Trophoblast cell (in vitro differentiated cells and primary cell): Measurements from ENCODE around the gene PIGU.

ENCODE experiments used
- DNase-seq, 2 donors: peaks; one replicate each; pipeline ENCODE4 v3.0.0-alpha.2; 2016
- H2AFZ ChIP-seq: 2 replicates; pipeline ENCODE4 v1.6.1; 2013; ENCODE audit warnings: low read length, moderate library complexity, mild to moderate bottlenecking; ENCODE audit not compliant: insufficient read depth, poor library complexity
- H2AK5ac ChIP-seq: 2 replicates; pipeline ENCODE4 v1.6.1; 2013; ENCODE audit warnings: mild to moderate bottlenecking, low read length
- H2BK120ac ChIP-seq: 2 replicates; pipeline ENCODE4 v1.6.1; 2013; ENCODE audit warnings: low read length, mild to moderate bottlenecking, moderate library complexity; ENCODE audit not compliant: insufficient read depth, poor library complexity
- H2BK12ac ChIP-seq: 2 replicates; pipeline ENCODE4 v1.6.1; 2013; ENCODE audit warnings: mild to moderate bottlenecking, low read length, moderate library complexity
- H2BK5ac ChIP-seq: 2 replicates; pipeline ENCODE4 v1.6.1; 2013; ENCODE audit warnings: low read length, low read depth, moderate library complexity, mild to moderate bottlenecking; ENCODE audit not compliant: poor library complexity
- H3K14ac ChIP-seq: 2 replicates; pipeline ENCODE4 v1.6.1; 2013; ENCODE audit warnings: mild to moderate bottlenecking, low read length
- H3K18ac ChIP-seq: 2 replicates; pipeline ENCODE4 v1.6.1; 2013; ENCODE audit warnings: mild to moderate bottlenecking, low read length
- H3K23ac ChIP-seq: 2 replicates; pipeline ENCODE4 v1.6.1; 2013; ENCODE audit warnings: low read length
- H3K27ac ChIP-seq: 2 replicates; pipeline ENCODE4 v1.5.1; 2013; ENCODE audit warnings: low read depth, mild to moderate bottlenecking, inconsistent platforms, low read length, moderate library complexity
- H3K27me3 ChIP-seq: 2 replicates; pipeline ENCODE4 v1.6.1; 2013; ENCODE audit warnings: inconsistent platforms, mild to moderate bottlenecking, low read length, moderate library complexity; ENCODE audit not compliant: insufficient read depth
- H3K36me3 ChIP-seq, 2 experiments: 1 replicate in 1 of 2; 2 replicates in 1 of 2; pipeline ENCODE4 v1.6.1; 2013; ENCODE audit warnings: low read length in 2 of 2, mild to moderate bottlenecking in 2 of 2, moderate library complexity in 1 of 2; ENCODE audit not compliant: insufficient read depth in 2 of 2, control insufficient read depth in 1 of 2
- H3K4ac ChIP-seq: 2 replicates; pipeline ENCODE4 v1.6.1; 2013; ENCODE audit warnings: low read depth, mild to moderate bottlenecking, low read length, moderate library complexity
- H3K4me1 ChIP-seq, 2 experiments: 1 replicate in 1 of 2; 2 replicates in 1 of 2; pipeline ENCODE4 v1.6.1; 2013; ENCODE audit warnings: low read length in 2 of 2, mild to moderate bottlenecking in 2 of 2, moderate library complexity in 1 of 2; ENCODE audit not compliant: insufficient read depth in 2 of 2, control insufficient read depth in 1 of 2
- H3K4me2 ChIP-seq: 2 replicates; pipeline ENCODE4 v1.6.1; 2013; ENCODE audit warnings: inconsistent platforms, mild to moderate bottlenecking, low read length, moderate library complexity
- H3K4me3 ChIP-seq: 2 replicates; pipeline ENCODE4 v1.5.1; 2013; ENCODE audit warnings: mild to moderate bottlenecking, low read depth, low read length, inconsistent platforms
- H3K79me1 ChIP-seq: one replicate; pipeline ENCODE4 v1.6.1; 2013; ENCODE audit warnings: low read length
- H3K79me2 ChIP-seq: 2 replicates; pipeline ENCODE4 v1.6.1; 2013; ENCODE audit warnings: low read length, mild to moderate bottlenecking; ENCODE audit not compliant: control insufficient read depth, insufficient read depth, poor library complexity
- H3K9ac ChIP-seq: 2 replicates; pipeline ENCODE4 v1.6.1; 2013; ENCODE audit warnings: mild to moderate bottlenecking, low read length
- H3K9me3 ChIP-seq: 2 replicates; pipeline ENCODE4 v1.6.1; 2013; ENCODE audit warnings: low read depth, mild to moderate bottlenecking, control low read depth, inconsistent platforms, low read length; ENCODE audit not compliant: insufficient read depth
- H4K12ac ChIP-seq: 2 replicates; pipeline ENCODE4 v1.6.1; 2013; ENCODE audit warnings: low read depth, mild to moderate bottlenecking, low read length, moderate library complexity
- H4K8ac ChIP-seq: 2 replicates; pipeline ENCODE4 v1.6.1; 2013; ENCODE audit warnings: low read depth, mild to moderate bottlenecking, low read length, moderate library complexity
- H4K91ac ChIP-seq: one replicate; pipeline ENCODE4 v1.6.1; 2013; ENCODE audit warnings: low read depth, mild to moderate bottlenecking, low read length, moderate library complexity
- WGBS: extraction: QIAGEN DNeasy Blood & Tissue Kit; methylation state at CpG from one replicate; pipeline ENCODE4 v1.1.7; 2013; ENCODE audit warnings: missing lambda C conversion rate; ENCODE audit not compliant: insufficient read length, insufficient coverage; ENCODE audit errors: extremely low coverage; 5-methylcytosine and 5-hydroxymethylcytosine counted together

PIGU gene

GRCh38 chr20:34701405-34702085, 24.7 kb upstream of the PIGU start:
- no peak overlapping the region for H3K4ac ChIP-seq
- H3K4me2 ChIP-seq: no peak overlapping the region
- H2AK5ac ChIP-seq: no peak overlapping the region
- H3K18ac ChIP-seq: no peak overlapping the region
- no peak overlapping the region for H4K91ac ChIP-seq
- H2BK120ac ChIP-seq: no peak overlapping the region
- WGBS: no CpG with 5 or more reads among the region's 6 CpGs
- no peak for DNase-seq
- no peak overlapping the region for H3K27ac ChIP-seq
- no peak overlapping the region for H3K23ac ChIP-seq
- H3K36me3 ChIP-seq: no peaks in the 10 kb centered on the region
- H2AFZ ChIP-seq: no peak overlapping the region
- no peak overlapping the region for H2BK5ac ChIP-seq
- no peak overlapping the region for H3K14ac ChIP-seq
- H3K79me1 ChIP-seq: peaks cover 8% of the 10 kb centered on the region
- no peak overlapping the region for H4K12ac ChIP-seq
- peaks cover 13 to 17% of the 10 kb centered on the region in 2 experiments for H3K4me1 ChIP-seq
- no peak overlapping the region for H2BK12ac ChIP-seq
- no peak overlapping the region for H3K4me3 ChIP-seq
- H3K9me3 ChIP-seq: no peaks in the 10 kb centered on the region
- peaks cover 3% of the 10 kb centered on the region for H3K27me3 ChIP-seq
- peaks cover 5% of the 10 kb centered on the region for H3K79me2 ChIP-seq
- no peak overlapping the region for H3K9ac ChIP-seq
- no peak overlapping the region for H4K8ac ChIP-seq

GRCh38 chr20:34693414-34693813, 16.5 kb upstream of the PIGU start:
- Histone ChIP-seq H3K9ac (no peak overlapping the region), H4K12ac (no peak overlapping the region), H3K18ac (no peak overlapping the region), H3K14ac (no peak overlapping the region), H3K27ac (no peak overlapping the region), H3K27me3 (no peaks in the 10 kb centered on the region), H2BK5ac (no peak overlapping the region), H3K36me3 (no peaks in the 10 kb centered on the region), H3K79me2 (no peaks in the 10 kb centered on the region), H4K8ac (no peak overlapping the region), H2BK120ac (no peak overlapping the region), H3K4me2 (no peak overlapping the region), H2AFZ (no peak overlapping the region), H3K79me1 (no peaks in the 10 kb centered on the region), H3K23ac (no peak overlapping the region), H3K4me3 (no peak overlapping the region), H4K91ac (no peak overlapping the region), H2AK5ac (no peak overlapping the region), H3K4me1 (no peaks in the 10 kb centered on the region), H3K9me3 (no peaks in the 10 kb centered on the region), H3K4ac (no peak overlapping the region), H2BK12ac (no peak overlapping the region)
- WGBS: no CpG with 5 or more reads among the region's 4 CpGs
- DNase-seq: no peak

GRCh38 chr20:34691838-34692237, 14.9 kb upstream of the PIGU start:
- Histone ChIP-seq H3K79me1 (no peaks in the 10 kb centered on the region), H2AK5ac (no peak overlapping the region), H3K18ac (no peak overlapping the region), H3K27me3 (no peaks in the 10 kb centered on the region), H3K9me3 (no peaks in the 10 kb centered on the region), H3K4ac (no peak overlapping the region), H2BK120ac (no peak overlapping the region), H4K8ac (no peak overlapping the region), H2BK12ac (no peak overlapping the region), H4K91ac (no peak overlapping the region), H2AFZ (no peak overlapping the region), H2BK5ac (no peak overlapping the region), H3K4me3 (no peak overlapping the region), H3K4me2 (no peak overlapping the region), H3K14ac (no peak overlapping the region), H3K23ac (no peak overlapping the region), H3K27ac (no peak overlapping the region), H3K9ac (no peak overlapping the region), H3K4me1 (no peaks in the 10 kb centered on the region), H4K12ac (no peak overlapping the region), H3K36me3 (no peaks in the 10 kb centered on the region), H3K79me2 (no peaks in the 10 kb centered on the region)
- DNase-seq: no peak
- no CpG with 5 or more reads among the region's 3 CpGs for WGBS

- H3K4me3 ChIP-seq: no peak overlapping the region
- H3K79me2 ChIP-seq: no peaks in the 10 kb centered on the region
- H2BK5ac ChIP-seq: no peak overlapping the region
- H3K14ac ChIP-seq: no peak overlapping the region
- H3K36me3 ChIP-seq: no peaks in the 10 kb centered on the region
- H2AFZ ChIP-seq: no peak overlapping the region
- H4K12ac ChIP-seq: no peak overlapping the region
- DNase-seq: no peak
- H3K18ac ChIP-seq: no peak overlapping the region
- no peaks in the 10 kb centered on the region for H3K27me3 ChIP-seq
- no CpG with 5 or more reads among the region's 2 CpGs for WGBS
- H2BK12ac ChIP-seq: no peak overlapping the region
- no peak overlapping the region for H4K8ac ChIP-seq
- H2BK120ac ChIP-seq: no peak overlapping the region
- no peak overlapping the region for H3K4ac ChIP-seq
- no peak overlapping the region for H2AK5ac ChIP-seq
- no peaks in the 10 kb centered on the region for H3K79me1 ChIP-seq
- no peak overlapping the region for H4K91ac ChIP-seq
- no peak overlapping the region for H3K4me2 ChIP-seq
- no peaks in the 10 kb centered on the region for H3K4me1 ChIP-seq
- H3K27ac ChIP-seq: no peak overlapping the region
- no peak overlapping the region for H3K23ac ChIP-seq
- no peak overlapping the region for H3K9ac ChIP-seq
- no peaks in the 10 kb centered on the region for H3K9me3 ChIP-seq
Observed at GRCh38 chr20:34689486-34689885, 12.6 kb upstream of the PIGU start.
